ENCODE measurements around the gene CTNNBL1.

GRCh38 chr20:37770908-37771307 is 77.1 kb downstream of the CTNNBL1 start:
- no peak for TF ChIP-seq EZH2 (IDR thresholded peaks at IDR 0.05; ENCODE audit: low read length, missing control alignments)
- TF ChIP-seq CTCF (conservative IDR thresholded peaks at IDR 0.05 in 1 of 2, IDR thresholded peaks at IDR 0.05 in 1 of 2; ENCODE audit: low read depth in 1 of 2, low read length in 2 of 2) = no peak
